ENCODE measurements around the gene TBC1D22A. TPM values are rescaled to one million over a fixed set of nuclear protein-coding genes. Genes with fewer than 3 reads are reported as not detected.

TBC1D22A gene
- total and polyA plus RNA-seq, 10 of the 15 experiments (the other 5 are each of a cell fraction or from before 2014, with no cell fraction given) = 0.63 to 44.7 (median 27.4) TPM

DNA sequence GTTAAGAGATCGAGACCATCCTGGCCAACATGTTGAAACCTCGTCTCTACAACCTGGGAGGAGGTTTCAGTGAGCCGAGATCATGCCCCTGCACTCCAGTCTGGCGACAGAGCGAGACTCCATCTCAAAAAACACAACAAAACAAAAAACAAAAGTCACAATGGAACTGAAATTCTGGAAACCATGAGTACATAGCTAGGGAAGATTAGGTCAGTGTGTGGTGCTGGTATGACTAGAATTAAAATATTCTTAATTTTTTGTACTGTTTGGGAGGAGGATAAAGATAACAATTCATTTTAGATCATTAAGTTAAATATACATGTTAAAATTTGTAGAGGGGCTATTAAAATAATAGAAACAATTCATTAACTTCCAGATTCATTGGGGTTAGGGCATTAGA lies 344.4 kb downstream of the TBC1D22A start (continued):
- TF ChIP-seq ASH2L (IDR thresholded peaks at IDR 0.05; ENCODE audit: borderline replicate concordance, low read depth) (no peak), SREBF1 (IDR thresholded peaks at IDR 0.05; ENCODE audit: low read length) (no peak), TCF3 (IDR thresholded peaks at IDR 0.05; ENCODE audit: borderline replicate concordance, insufficient read depth, low read depth, low read length) (no peak)

DNA sequence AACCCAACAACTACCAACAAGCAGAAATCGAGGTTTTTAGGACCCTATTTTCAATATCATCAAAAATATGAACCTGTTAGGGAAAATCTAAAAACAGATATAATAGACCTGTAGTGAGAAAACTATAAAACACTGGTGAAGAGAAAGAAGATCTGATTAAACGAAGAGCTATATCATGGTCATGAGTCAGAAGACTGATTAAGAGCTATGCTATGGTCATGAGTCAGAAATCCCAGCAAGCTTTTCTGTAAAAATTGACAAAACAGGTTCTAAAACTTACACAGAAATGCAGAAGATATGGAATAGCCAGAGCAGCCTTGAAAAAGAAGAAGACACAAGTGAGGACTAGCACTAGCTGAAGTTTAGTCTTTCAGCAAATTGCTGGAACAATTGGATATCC lies 345.0 kb downstream of the TBC1D22A start:
- WGBS (ENCODE audit: insufficient coverage, insufficient replicate concordance, low lambda C conversion rate, missing lambda C conversion rate) = 98% methylated on average over 2 of the region's 2 CpGs
- BruUV-seq (replicated peaks) = no TSS peak
- no peak for ATAC-seq
- FAIRE-seq = no peak
- no peaks in the 10 kb centered on the region for H3K79me2 ChIP-seq (ENCODE audit: control insufficient read depth, insufficient read depth, low read length)
- H3K27ac ChIP-seq (ENCODE audit: control insufficient read depth, insufficient read depth) = no peak overlapping the region
- no peaks in the 10 kb centered on the region for H3K27me3 ChIP-seq (replicated peaks in 1 of 2; ENCODE audit: control insufficient read depth in 2 of 2, insufficient read depth in 2 of 2, low read length in 1 of 2)
- no peak overlapping the region for H3K4me2 ChIP-seq (ENCODE audit: control insufficient read depth, insufficient read depth)
- in situ Hi-C loops (cut with MboI) (no loop called here), intact Hi-C loops (cut with micrococcal nuclease; ENCODE audit: unreplicated experiment) (no loop called here)
- no peak overlapping the region for H2AFZ ChIP-seq (ENCODE audit: control insufficient read depth, low read depth, low read length)
- TF ChIP-seq, protein P1, sequence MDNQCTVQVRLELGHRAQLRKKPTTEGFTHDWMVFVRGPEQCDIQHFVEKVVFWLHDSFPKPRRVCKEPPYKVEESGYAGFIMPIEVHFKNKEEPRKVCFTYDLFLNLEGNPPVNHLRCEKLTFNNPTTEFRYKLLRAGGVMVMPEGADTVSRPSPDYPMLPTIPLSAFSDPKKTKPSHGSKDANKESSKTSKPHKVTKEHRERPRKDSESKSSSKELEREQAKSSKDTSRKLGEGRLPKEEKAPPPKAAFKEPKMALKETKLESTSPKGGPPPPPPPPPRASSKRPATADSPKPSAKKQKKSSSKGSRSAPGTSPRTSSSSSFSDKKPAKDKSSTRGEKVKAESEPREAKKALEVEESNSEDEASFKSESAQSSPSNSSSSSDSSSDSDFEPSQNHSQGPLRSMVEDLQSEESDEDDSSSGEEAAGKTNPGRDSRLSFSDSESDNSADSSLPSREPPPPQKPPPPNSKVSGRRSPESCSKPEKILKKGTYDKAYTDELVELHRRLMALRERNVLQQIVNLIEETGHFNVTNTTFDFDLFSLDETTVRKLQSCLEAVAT (IDR thresholded peaks at IDR 0.05) = no peak
- ChIA-PET SMC1A (ENCODE audit: uncharacterized antibody, unreplicated experiment) (interaction anchor here (0.6 kb wide), 1 partner anchor 1446 kb away, joined by 3 read pairs; no protein-coding TSS in a partner anchor), RAD21 (ENCODE audit: unreplicated experiment) (no interaction called here), POLR2A (no interaction called here), CTCF (no interaction called here)
- H3K4me3 ChIP-seq = no peak overlapping the region
- H3K4me1 ChIP-seq (ENCODE audit: control insufficient read depth, insufficient read depth, low read length) = no peaks in the 10 kb centered on the region
- DNase-seq (ENCODE audit: low read depth, low spot score) = no peak
- H4K20me1 ChIP-seq (ENCODE audit: control insufficient read depth, insufficient read depth) = no peaks in the 10 kb centered on the region
- H3K9me3 ChIP-seq (replicated peaks; ENCODE audit: control insufficient read depth, insufficient read depth, low read length) = no peaks in the 10 kb centered on the region
- H3K36me3 ChIP-seq (ENCODE audit: control insufficient read depth in 2 of 2, insufficient read depth in 2 of 2, low read length in 1 of 2) = no peaks in the 10 kb centered on the region; a peak in 1 of 4 replicates
- no peak overlapping the region for H3K9ac ChIP-seq (ENCODE audit: control insufficient read depth, insufficient read depth, low read length)

All from GM12878 (cell line).